GM19328 (cell line): ENCODE measurements around the gene ENTPD8.
"Not testable (repeated sequence)": the region's sequence is repeated elsewhere in the genome, so short reads cannot be mapped to it uniquely, and the experiment has no call there.

Experiments
- ATAC-seq: cut with Tn5 transposase; IDR thresholded peaks from one replicate; pipeline ENCODE4 v1.9.1; 2021; ENCODE audit warnings: mild to moderate bottlenecking, moderate library complexity; ENCODE audit not compliant: unreplicated experiment

ENTPD8 gene

GRCh38 chr9:137459601-137460362 is 18.6 kb upstream of the ENTPD8 start:
- ATAC-seq = no peak

- ATAC-seq = peak; percentile 74
Measured at GRCh38 chr9:137459152-137459600, 18.0 kb upstream of the ENTPD8 start, which contains the start of gene NSMF. NSMF (minus strand) TSS chr9:137459334; CDS start chr9:137459102, 232 bp downstream.

- ATAC-seq = peak; percentile 10
Measured at GRCh38 chr9:137458194-137459151, 17.3 kb upstream of the ENTPD8 start.

GRCh38 chr9:137457406-137458193 is 16.4 kb upstream of the ENTPD8 start:
- no peak for ATAC-seq

GRCh38 chr9:137456864-137457405 is 15.8 kb upstream of the ENTPD8 start:
- no peak for ATAC-seq

GRCh38 chr9:137456061-137456863 is 15.1 kb upstream of the ENTPD8 start:
- no peak for ATAC-seq

- no peak for ATAC-seq
Measured at GRCh38 chr9:137455359-137455991, 14.3 kb upstream of the ENTPD8 start.

- no peak for ATAC-seq
Measured at GRCh38 chr9:137454597-137455358, 13.6 kb upstream of the ENTPD8 start.

- ATAC-seq = no peak
Measured at GRCh38 chr9:137454145-137454596, 13.0 kb upstream of the ENTPD8 start.

- no peak for ATAC-seq
Measured at GRCh38 chr9:137453643-137454081, 12.5 kb upstream of the ENTPD8 start.

GRCh38 chr9:137452761-137453642 is 11.8 kb upstream of the ENTPD8 start:
- ATAC-seq = no peak

- no peak for ATAC-seq
Measured at GRCh38 chr9:137452006-137452760, 11.0 kb upstream of the ENTPD8 start.

- not testable (repeated sequence) for ATAC-seq
Measured at GRCh38 chr9:137451264-137452005, 10.3 kb upstream of the ENTPD8 start.

- not testable (repeated sequence) for ATAC-seq
Measured at GRCh38 chr9:137450539-137451222, 9.5 kb upstream of the ENTPD8 start.

GRCh38 chr9:137449931-137450538 is 8.9 kb upstream of the ENTPD8 start:
- no peak for ATAC-seq
